ENCODE data around the gene RLN2.

RLN2 gene

GRCh38 chr9:5265939-5266338 is 38.6 kb downstream of the RLN2 start:
- no peak for DNase-seq

DNA sequence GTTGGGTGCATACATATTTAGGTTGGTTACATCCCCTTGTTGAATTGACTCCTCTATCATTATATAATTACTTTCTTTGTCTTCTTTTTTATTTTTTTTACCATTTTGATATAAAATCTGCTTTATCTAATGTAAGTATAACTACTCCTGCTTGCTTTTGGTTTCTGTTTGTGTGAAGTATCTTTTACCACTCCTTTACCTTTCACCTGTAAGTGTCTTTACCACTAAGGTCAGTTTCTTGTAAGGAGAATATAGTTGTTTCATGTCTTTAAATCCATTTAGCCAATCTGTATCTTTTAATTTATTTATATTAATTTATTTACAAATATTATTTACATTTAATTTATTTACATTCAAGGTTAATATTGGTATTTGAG is 40.3 kb downstream of the RLN2 start:
- no peak for DNase-seq

DNA sequence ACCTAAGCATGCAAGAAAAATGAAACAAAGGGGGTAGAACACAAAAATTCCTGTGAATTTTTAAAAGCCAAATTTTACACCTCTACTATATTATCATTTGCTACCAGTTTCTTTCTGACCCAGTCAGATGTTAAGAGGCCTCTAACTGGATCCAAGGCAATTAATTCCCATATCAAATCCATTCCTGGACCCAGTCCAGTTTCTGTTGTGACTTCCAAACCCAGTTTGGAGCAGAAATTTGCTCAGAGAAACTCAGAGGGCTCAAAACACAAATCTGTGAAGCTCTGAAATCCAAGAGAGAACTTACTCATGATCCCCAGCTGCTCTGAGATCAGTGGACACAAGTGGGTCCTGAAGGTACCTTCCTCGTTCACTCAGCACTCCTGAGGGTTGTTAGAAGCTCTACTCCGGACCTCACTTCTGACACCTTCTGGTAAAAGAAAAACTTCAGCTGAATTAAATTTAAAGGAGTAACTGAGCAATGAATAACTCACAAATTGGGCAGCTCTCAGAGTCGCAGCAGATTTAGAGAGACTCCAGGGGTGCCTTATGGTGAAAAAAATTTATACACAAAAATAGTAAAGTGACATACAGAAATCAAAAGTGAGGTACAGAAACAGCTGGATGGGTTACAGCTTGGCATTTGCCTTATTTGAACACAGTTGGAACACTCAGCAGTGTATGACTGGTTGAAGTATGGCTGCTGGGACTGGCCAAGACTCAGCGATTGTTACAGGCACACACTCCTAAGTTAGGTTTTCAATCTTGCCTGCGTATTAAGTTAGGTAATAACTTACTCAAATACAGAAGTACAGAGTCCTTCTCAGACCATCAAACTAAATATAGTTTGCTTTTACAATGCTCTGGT is 40.9 kb downstream of the RLN2 start:
- no peak for DNase-seq
